SK-N-SH (cell line): Measurements from ENCODE around the gene CIITA. TPM values are rescaled to one million over a fixed set of nuclear protein-coding genes. Genes with fewer than 3 reads are reported as not detected.

Source experiments
- CTCF ChIA-PET: fragments of 300-600, 350-600 bp; formaldehyde crosslinking; extraction: SDS; loops from one replicate; lab custom pipeline; 2021; lab: Yijun Ruan, JAX
- POLR2A ChIA-PET: fragments of 350-600 bp; sonication (Branson Sonifier 250); formaldehyde crosslinking; extraction: SDS; loops from one replicate; lab custom pipeline; 2020; ENCODE audit warnings: antibody characterized with exemption, inconsistent platforms; lab: Yijun Ruan, JAX
- DNase-seq: peaks from one replicate; pipeline ENCODE4 v3.0.0; 2012
- H2AFZ ChIP-seq: fragments of 200-600 bp; sonication (generic); 2 replicates; pipeline ENCODE4 v1.8.1; 2016; ENCODE audit warnings: antibody characterized with exemption, mild to moderate bottlenecking, low read depth
- H3F3A ChIP-seq: fragments of 200-600 bp; sonication (generic); replicated peaks from 2 replicates; pipeline ENCODE3; 2016; ENCODE audit warnings: antibody characterized with exemption, mild to moderate bottlenecking; ENCODE audit not compliant: insufficient read depth
- H3K27ac ChIP-seq, 2 experiments: fragments of 200-500 bp in 1 of 2; fragments of 200-600 bp in 1 of 2; sonication (Bioruptor generic) in 1 of 2; sonication (generic), shearing (Covaris generic) in 1 of 2; 2 replicates each; pipeline versions ENCODE4 v1.5.1 to v1.6.1; 2014 to 2016; ENCODE audit warnings: low read depth in 2 of 2, inconsistent platforms in 1 of 2, low read length in 1 of 2, mild to moderate bottlenecking in 1 of 2, mixed read lengths in 1 of 2
- H3K27me3 ChIP-seq: fragments of 200-600 bp; sonication (generic), shearing (Covaris generic); 2 replicates; pipeline ENCODE4 v1.6.1; 2016; ENCODE audit warnings: mixed run types; ENCODE audit not compliant: insufficient read depth
- H3K36me3 ChIP-seq, 2 experiments: fragments of 200-500 bp in 1 of 2; fragments of 200-600 bp in 1 of 2; sonication (Bioruptor generic) in 1 of 2; sonication (generic) in 1 of 2; replicated peaks in 1 of 2; 2 replicates each; pipeline versions ENCODE3 to v1.5.1; 2014 to 2016; ENCODE audit warnings: low read length in 1 of 2, mild to moderate bottlenecking in 1 of 2; ENCODE audit not compliant: insufficient read depth in 2 of 2, control insufficient read depth in 1 of 2
- H3K4me1 ChIP-seq, 2 experiments: fragments of 200-500 bp in 1 of 2; fragments of 200-600 bp in 1 of 2; sonication (Bioruptor generic) in 1 of 2; sonication (generic), shearing (Covaris generic) in 1 of 2; 2 replicates each; pipeline versions ENCODE4 v1.5.1 to v1.6.1; 2014 to 2016; ENCODE audit warnings: low read depth in 1 of 2, low read length in 1 of 2, mixed run types in 1 of 2; ENCODE audit not compliant: insufficient read depth in 2 of 2, control insufficient read depth in 1 of 2
- H3K4me2 ChIP-seq: fragments of 200-600 bp; sonication (generic), shearing (Covaris generic); 2 replicates; pipeline ENCODE4 v1.6.1; 2017; ENCODE audit warnings: mixed run types
- H3K4me3 ChIP-seq, 2 experiments: fragments of 200-500 bp in 1 of 2; fragments of 200-600 bp in 1 of 2; sonication (Bioruptor generic) in 1 of 2; sonication (generic), shearing (Covaris generic) in 1 of 2; 2 replicates each; pipeline versions ENCODE4 v1.5.1 to v1.8.1; 2014 to 2016; ENCODE audit warnings: low read depth in 2 of 2, inconsistent platforms in 1 of 2, low read length in 1 of 2, mild to moderate bottlenecking in 1 of 2, mixed read lengths in 1 of 2, moderate library complexity in 1 of 2
- H3K79me2 ChIP-seq: fragments of 200-600 bp; sonication (generic); 2 replicates; pipeline ENCODE4 v1.8.1; 2017; ENCODE audit warnings: mild to moderate bottlenecking; ENCODE audit not compliant: insufficient read depth
- H3K9ac ChIP-seq: fragments of 200-600 bp; sonication (generic); 2 replicates; pipeline ENCODE4 v1.6.1; 2017; ENCODE audit warnings: mixed run types
- H3K9me2 ChIP-seq: fragments of 200-600 bp; sonication (generic); 2 replicates; pipeline ENCODE4 v1.6.1; 2017; ENCODE audit warnings: mixed run types
- H3K9me3 ChIP-seq: fragments of 200-600 bp; sonication (generic); 2 replicates; pipeline ENCODE4 v1.6.1; 2017; ENCODE audit warnings: mixed run types, mild to moderate bottlenecking, moderate library complexity
- H4K20me1 ChIP-seq: fragments of 200-600 bp; sonication (generic); 2 replicates; pipeline ENCODE4 v1.6.1; 2017; ENCODE audit warnings: mild to moderate bottlenecking, mixed run types; ENCODE audit not compliant: insufficient read depth
- CHD2 ChIP-seq: fragments of 150-350 bp; IDR thresholded peaks from 2 replicates; pipeline ENCODE4 v1.6.1; 2018; ENCODE audit warnings: low read length; ENCODE audit not compliant: partially characterized antibody
- ELF1 ChIP-seq: IDR thresholded peaks from 2 replicates; pipeline ENCODE4 v1.4.0; 2012
- EP300 ChIP-seq, 2 experiments: IDR thresholded peaks; 2 replicates each; pipeline versions ENCODE4 v1.4.0 to v1.6.1; 2012; ENCODE audit warnings: borderline replicate concordance in 1 of 2, low read depth in 1 of 2, low read length in 1 of 2
- EZH2phosphoT487 ChIP-seq: fragments of 200-600 bp; sonication (generic); IDR thresholded peaks from 2 replicates; pipeline ENCODE4 v1.6.1; 2017; ENCODE audit warnings: low read depth, mixed run types, mild to moderate bottlenecking, antibody characterized with exemption, moderate library complexity, borderline replicate concordance
- FOSL2 ChIP-seq: IDR thresholded peaks from 2 replicates; pipeline ENCODE4 v1.4.0; 2012; ENCODE audit warnings: low read depth, mild to moderate bottlenecking, moderate library complexity, borderline replicate concordance
- FOXJ3 ChIP-seq: sonication (generic); formaldehyde crosslinking; IDR thresholded peaks from 2 replicates; pipeline ENCODE4 v1.5.1; 2020; ENCODE audit warnings: mild to moderate bottlenecking, missing genetic modification reagents
- FOXM1 ChIP-seq: IDR thresholded peaks from 2 replicates; pipeline ENCODE4 v1.4.0; 2012; ENCODE audit warnings: low read depth, mild to moderate bottlenecking
- GABPA ChIP-seq: IDR thresholded peaks from 2 replicates; pipeline ENCODE4 v1.4.0; 2012; ENCODE audit warnings: low read depth, mild to moderate bottlenecking
- GATA2 ChIP-seq: sonication (generic); formaldehyde crosslinking; IDR thresholded peaks from 2 replicates; pipeline ENCODE4 v1.5.0; 2020; ENCODE audit warnings: mild to moderate bottlenecking, missing genetic modification reagents
- MEF2A ChIP-seq: IDR thresholded peaks from 2 replicates; pipeline ENCODE4 v1.4.0; 2012; ENCODE audit warnings: low read depth, borderline replicate concordance
- MXI1 ChIP-seq: IDR thresholded peaks from 2 replicates; pipeline ENCODE4 v1.6.1; 2012; ENCODE audit warnings: mild to moderate bottlenecking, low read depth, low read length, improper control_type of control experiment
- NFIC ChIP-seq: IDR thresholded peaks from 2 replicates; pipeline ENCODE4 v1.4.0; 2012; ENCODE audit warnings: borderline replicate concordance
- POLR2AphosphoS5 ChIP-seq: IDR thresholded peaks from 2 replicates; pipeline ENCODE4 v1.6.1; 2012; ENCODE audit warnings: low read depth, low read length
- RCOR1 ChIP-seq: fragments of 150-350 bp; IDR thresholded peaks from 2 replicates; pipeline ENCODE4 v1.6.1; 2017; ENCODE audit warnings: antibody characterized with exemption, low read length
- RFX5 ChIP-seq: IDR thresholded peaks from 2 replicates; pipeline ENCODE4 v1.6.1; 2012; ENCODE audit warnings: mild to moderate bottlenecking, improper control_type of control experiment, low read length
- RXRA ChIP-seq: IDR thresholded peaks from 2 replicates; pipeline ENCODE4 v1.4.0; 2012; ENCODE audit warnings: low read depth, mild to moderate bottlenecking, borderline replicate concordance
- SIN3A ChIP-seq: IDR thresholded peaks from 2 replicates; pipeline ENCODE4 v1.6.1; 2012; ENCODE audit warnings: low read depth, mild to moderate bottlenecking, low read length, moderate library complexity, borderline replicate concordance
- TAF1 ChIP-seq: IDR thresholded peaks from 2 replicates; pipeline ENCODE4 v1.6.1; 2012; ENCODE audit warnings: low read depth, mild to moderate bottlenecking, low read length, moderate library complexity, borderline replicate concordance
- TCF12 ChIP-seq: IDR thresholded peaks from 2 replicates; pipeline ENCODE4 v1.4.0; 2012
- TEAD4 ChIP-seq: IDR thresholded peaks from 2 replicates; pipeline ENCODE4 v1.4.0; 2012; ENCODE audit warnings: mild to moderate bottlenecking, borderline replicate concordance; ENCODE audit not compliant: insufficient read depth
- YY1 ChIP-seq: IDR thresholded peaks from 2 replicates; pipeline ENCODE4 v1.4.0; 2012; ENCODE audit warnings: low read depth, mild to moderate bottlenecking
- WGBS: methylation state at CpG from one replicate; pipeline ENCODE4 v1.1.6; 2017; ENCODE audit warnings: low lambda C conversion rate; 5-methylcytosine and 5-hydroxymethylcytosine counted together
- polyA plus RNA-seq, 3 experiments: library from polyadenylated mRNA; depleted of rRNA; stranded (reverse); fragments of >200 nt; gene quantifications; 2 replicates each; pipeline ENCODE4 v1.2.3, GENCODE V29; 2012
- TF ChIP-seq, protein P1 (sequence below): fragments of 150-350 bp; IDR thresholded peaks from 2 replicates; pipeline ENCODE4 v1.6.1; 2017; ENCODE audit warnings: antibody characterized with exemption, low read length, low read depth, borderline replicate concordance
- TF ChIP-seq, protein P2 (sequence below): fragments of 150-350 bp; IDR thresholded peaks from 2 replicates; pipeline ENCODE4 v1.6.1; 2016; ENCODE audit warnings: mild to moderate bottlenecking, low read depth, low read length
- TF ChIP-seq, protein P3 (sequence below): fragments of 200-600 bp; sonication (generic); IDR thresholded peaks from 2 replicates; pipeline ENCODE4 v1.6.1; 2017; ENCODE audit warnings: antibody characterized with exemption, mild to moderate bottlenecking, moderate library complexity
- TF ChIP-seq, protein P4 (sequence below): IDR thresholded peaks from 2 replicates; pipeline ENCODE4; 2012
- TF ChIP-seq, protein P5 (sequence below): IDR thresholded peaks from 2 replicates; pipeline ENCODE4 v1.4.0; 2012; ENCODE audit warnings: low read depth
- TF ChIP-seq, protein P6 (sequence below): IDR thresholded peaks from 2 replicates; pipeline ENCODE4 v1.4.0; 2012; ENCODE audit warnings: low read depth, borderline replicate concordance

Gene CIITA
- polyA plus RNA-seq, 1 of the 3 experiments (the other 2 are of a cell fraction), result 0.23 TPM

DNA sequence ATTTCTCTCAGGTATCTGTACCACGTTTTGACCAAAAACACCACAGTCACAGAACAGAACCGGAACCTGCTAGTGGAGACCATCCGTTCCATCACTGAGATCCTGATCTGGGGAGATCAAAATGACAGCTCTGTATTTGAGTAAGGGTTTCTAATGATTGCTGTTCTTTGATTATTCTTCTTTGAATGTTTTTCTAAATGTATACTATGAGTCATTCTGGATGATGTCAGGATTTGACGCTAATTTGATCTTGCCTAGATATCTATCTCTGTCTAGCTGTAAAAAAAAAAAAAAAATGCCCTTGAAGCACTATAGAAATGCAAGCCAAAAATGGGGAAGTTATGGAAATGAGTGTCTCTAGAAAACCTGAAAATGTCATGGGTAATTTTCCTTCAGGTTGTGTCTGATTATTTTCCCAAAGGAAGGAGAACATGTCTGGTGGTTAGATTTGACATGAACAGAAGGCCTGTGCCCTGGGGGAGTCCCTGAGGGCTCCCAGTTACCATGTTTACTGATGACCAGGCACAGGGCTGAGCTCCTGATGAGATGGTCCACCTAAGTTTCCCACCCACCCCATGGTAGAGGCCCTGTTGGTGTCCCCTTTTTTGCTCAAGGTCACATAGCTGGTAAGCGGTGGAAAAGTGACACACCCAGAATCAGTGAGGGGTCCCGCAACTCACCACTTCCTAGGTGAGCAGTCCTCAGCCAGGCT lies 80.9 kb downstream of the CIITA start:
- no peak overlapping the region for H2AFZ ChIP-seq
- 34% methylated on average over 6 of the region's 6 CpGs for WGBS
- no peaks in the 10 kb centered on the region for H3K9me3 ChIP-seq
- H3K4me1 ChIP-seq, result peaks cover 31 to 54% of the 10 kb centered on the region in 2 experiments
- ChIA-PET CTCF (interaction anchor here (0.6 to 6.2 kb wide), 6 partner anchors 11 to 629 kb away, joined by 3 to 39 read pairs (median 4); partner anchors contain the start of gene SOCS1), POLR2A (no interaction called here)
- H3K9ac ChIP-seq, result peak overlapping the region; percentile 18; the same call in 1 of the 2 replicates
- H3K27me3 ChIP-seq, result no peaks in the 10 kb centered on the region
- no peaks in the 10 kb centered on the region for H3K9me2 ChIP-seq
- DNase-seq, result no peak
- peaks cover under 1 to 2% of the 10 kb centered on the region in 2 experiments for H3K36me3 ChIP-seq
- peaks cover 38% of the 10 kb centered on the region for H3F3A ChIP-seq
- H3K79me2 ChIP-seq, result peaks cover 27% of the 10 kb centered on the region; the same call in 1 of the 2 replicates
- no peak overlapping the region for H3K4me3 ChIP-seq
- H3K27ac ChIP-seq, result peak overlapping the region; percentile 61 to 92
- peak overlapping the region; percentile 9 for H3K4me2 ChIP-seq
- H4K20me1 ChIP-seq, result no peaks in the 10 kb centered on the region
- TF ChIP-seq EZH2phosphoT487 (no peak), ELF1 (no peak), TEAD4 (peak; percentile 43; the same call in 1 of the 2 replicates), RFX5 (no peak), FOXM1 (no peak), RCOR1 (no peak), CHD2 (no peak), FOXJ3 (CRISPR knock-in tag) (no peak), YY1 (no peak), EP300 (IDR thresholded peaks at IDR 0.05; ENCODE audit: borderline replicate concordance in 1 of 2, low read depth in 1 of 2, low read length in 1 of 2) (peak in 1 of 2 experiments; percentile 77; a peak in 1 of 4 replicates), GATA2 (peak; percentile 48; the same call in 1 of the 2 replicates), MEF2A (peak; percentile 75), NFIC (peak; percentile 84), FOSL2 (peak; percentile 76), TCF12 (peak; percentile 65), SIN3A (no peak), RXRA (peak; percentile 53; the same call in 1 of the 2 replicates), GABPA (no peak), MXI1 (no peak), POLR2AphosphoS5 (no peak), TAF1 (no peak)
- TF ChIP-seq, protein P1, sequence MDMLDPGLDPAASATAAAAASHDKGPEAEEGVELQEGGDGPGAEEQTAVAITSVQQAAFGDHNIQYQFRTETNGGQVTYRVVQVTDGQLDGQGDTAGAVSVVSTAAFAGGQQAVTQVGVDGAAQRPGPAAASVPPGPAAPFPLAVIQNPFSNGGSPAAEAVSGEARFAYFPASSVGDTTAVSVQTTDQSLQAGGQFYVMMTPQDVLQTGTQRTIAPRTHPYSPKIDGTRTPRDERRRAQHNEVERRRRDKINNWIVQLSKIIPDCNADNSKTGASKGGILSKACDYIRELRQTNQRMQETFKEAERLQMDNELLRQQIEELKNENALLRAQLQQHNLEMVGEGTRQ, result no peak
- TF ChIP-seq, protein P2, sequence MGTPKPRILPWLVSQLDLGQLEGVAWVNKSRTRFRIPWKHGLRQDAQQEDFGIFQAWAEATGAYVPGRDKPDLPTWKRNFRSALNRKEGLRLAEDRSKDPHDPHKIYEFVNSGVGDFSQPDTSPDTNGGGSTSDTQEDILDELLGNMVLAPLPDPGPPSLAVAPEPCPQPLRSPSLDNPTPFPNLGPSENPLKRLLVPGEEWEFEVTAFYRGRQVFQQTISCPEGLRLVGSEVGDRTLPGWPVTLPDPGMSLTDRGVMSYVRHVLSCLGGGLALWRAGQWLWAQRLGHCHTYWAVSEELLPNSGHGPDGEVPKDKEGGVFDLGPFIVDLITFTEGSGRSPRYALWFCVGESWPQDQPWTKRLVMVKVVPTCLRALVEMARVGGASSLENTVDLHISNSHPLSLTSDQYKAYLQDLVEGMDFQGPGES, result no peak
- TF ChIP-seq, protein P3, sequence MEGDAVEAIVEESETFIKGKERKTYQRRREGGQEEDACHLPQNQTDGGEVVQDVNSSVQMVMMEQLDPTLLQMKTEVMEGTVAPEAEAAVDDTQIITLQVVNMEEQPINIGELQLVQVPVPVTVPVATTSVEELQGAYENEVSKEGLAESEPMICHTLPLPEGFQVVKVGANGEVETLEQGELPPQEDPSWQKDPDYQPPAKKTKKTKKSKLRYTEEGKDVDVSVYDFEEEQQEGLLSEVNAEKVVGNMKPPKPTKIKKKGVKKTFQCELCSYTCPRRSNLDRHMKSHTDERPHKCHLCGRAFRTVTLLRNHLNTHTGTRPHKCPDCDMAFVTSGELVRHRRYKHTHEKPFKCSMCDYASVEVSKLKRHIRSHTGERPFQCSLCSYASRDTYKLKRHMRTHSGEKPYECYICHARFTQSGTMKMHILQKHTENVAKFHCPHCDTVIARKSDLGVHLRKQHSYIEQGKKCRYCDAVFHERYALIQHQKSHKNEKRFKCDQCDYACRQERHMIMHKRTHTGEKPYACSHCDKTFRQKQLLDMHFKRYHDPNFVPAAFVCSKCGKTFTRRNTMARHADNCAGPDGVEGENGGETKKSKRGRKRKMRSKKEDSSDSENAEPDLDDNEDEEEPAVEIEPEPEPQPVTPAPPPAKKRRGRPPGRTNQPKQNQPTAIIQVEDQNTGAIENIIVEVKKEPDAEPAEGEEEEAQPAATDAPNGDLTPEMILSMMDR, result no peak
- TF ChIP-seq, protein P4, sequence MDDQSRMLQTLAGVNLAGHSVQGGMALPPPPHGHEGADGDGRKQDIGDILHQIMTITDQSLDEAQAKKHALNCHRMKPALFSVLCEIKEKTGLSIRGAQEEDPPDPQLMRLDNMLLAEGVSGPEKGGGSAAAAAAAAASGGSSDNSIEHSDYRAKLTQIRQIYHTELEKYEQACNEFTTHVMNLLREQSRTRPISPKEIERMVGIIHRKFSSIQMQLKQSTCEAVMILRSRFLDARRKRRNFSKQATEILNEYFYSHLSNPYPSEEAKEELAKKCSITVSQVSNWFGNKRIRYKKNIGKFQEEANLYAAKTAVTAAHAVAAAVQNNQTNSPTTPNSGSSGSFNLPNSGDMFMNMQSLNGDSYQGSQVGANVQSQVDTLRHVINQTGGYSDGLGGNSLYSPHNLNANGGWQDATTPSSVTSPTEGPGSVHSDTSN, result peak; percentile 81
- TF ChIP-seq, protein P5, sequence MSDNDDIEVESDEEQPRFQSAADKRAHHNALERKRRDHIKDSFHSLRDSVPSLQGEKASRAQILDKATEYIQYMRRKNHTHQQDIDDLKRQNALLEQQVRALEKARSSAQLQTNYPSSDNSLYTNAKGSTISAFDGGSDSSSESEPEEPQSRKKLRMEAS, result no peak
- TF ChIP-seq, protein P6, sequence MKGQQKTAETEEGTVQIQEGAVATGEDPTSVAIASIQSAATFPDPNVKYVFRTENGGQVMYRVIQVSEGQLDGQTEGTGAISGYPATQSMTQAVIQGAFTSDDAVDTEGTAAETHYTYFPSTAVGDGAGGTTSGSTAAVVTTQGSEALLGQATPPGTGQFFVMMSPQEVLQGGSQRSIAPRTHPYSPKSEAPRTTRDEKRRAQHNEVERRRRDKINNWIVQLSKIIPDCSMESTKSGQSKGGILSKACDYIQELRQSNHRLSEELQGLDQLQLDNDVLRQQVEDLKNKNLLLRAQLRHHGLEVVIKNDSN, result 0 out of 2 replicates have a peak, but pooled peaks have one; percentile 3
